ENCODE measurements around the gene ZNF23. TPM values are rescaled to one million over a fixed set of nuclear protein-coding genes. Genes with fewer than 3 reads are reported as not detected.
A peak's percentile ranks its signal among the peaks of the same experiment; 100 is the strongest.

The ZNF23 gene
- total RNA-seq, 1 experiment from 2014 or later, result 11.1 TPM

DNA sequence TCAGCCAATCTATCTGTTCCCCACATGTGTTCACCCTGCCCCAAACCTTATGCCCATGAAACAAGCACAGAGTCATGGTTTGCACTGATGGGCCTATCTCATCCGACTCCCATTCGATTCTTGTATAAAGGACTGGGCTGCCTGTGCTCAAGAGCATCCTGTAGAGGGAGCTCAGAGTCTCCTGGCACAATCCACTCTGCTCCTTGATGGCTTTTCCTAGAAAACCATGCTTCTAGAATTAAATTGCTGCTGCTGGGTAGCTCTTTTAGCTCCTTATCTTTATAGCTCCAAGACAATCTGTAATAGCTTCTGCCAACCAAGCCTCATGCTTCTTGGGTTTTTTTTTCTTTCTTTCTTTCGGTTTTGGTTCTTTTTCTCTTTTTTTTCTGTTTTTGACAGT, 17.4 kb upstream of the ZNF23 start:
- no peak overlapping the region for H2AFZ ChIP-seq (ENCODE audit: low read depth, low read length, poor library complexity, severe bottlenecking)
- TF ChIP-seq ELF1 (IDR thresholded peaks at IDR 0.05; ENCODE audit: borderline replicate concordance, low read depth) (no peak), SP1 (IDR thresholded peaks at IDR 0.05; ENCODE audit: low read depth) (no peak), JUND (IDR thresholded peaks at IDR 0.05) (no peak), EZH2phosphoT487 (IDR thresholded peaks at IDR 0.05; ENCODE audit: borderline replicate concordance) (no peak), YY1 (IDR thresholded peaks at IDR 0.05; ENCODE audit: extremely low read depth, insufficient replicate concordance, low read depth, low read length) (no peak), ZNF274 (IDR thresholded peaks at IDR 0.05; ENCODE audit: low read depth, low read length) (no peak), ZFX (IDR thresholded peaks at IDR 0.05) (no peak), RAD21 (IDR thresholded peaks at IDR 0.05; ENCODE audit: low read depth) (peak; percentile 58), EZH2 (IDR thresholded peaks at IDR 0.05) (no peak), SIN3A (IDR thresholded peaks at IDR 0.05; ENCODE audit: low read depth) (no peak), CBX3 (IDR thresholded peaks at IDR 0.05; ENCODE audit: low read depth) (no peak), POLR2AphosphoS5 (IDR thresholded peaks at IDR 0.05; ENCODE audit: low read depth, low read length) (no peak), SRF (IDR thresholded peaks at IDR 0.05; ENCODE audit: low read depth) (no peak), FOSL1 (IDR thresholded peaks at IDR 0.05; ENCODE audit: low read depth) (no peak)
- TF ChIP-seq, protein P1, sequence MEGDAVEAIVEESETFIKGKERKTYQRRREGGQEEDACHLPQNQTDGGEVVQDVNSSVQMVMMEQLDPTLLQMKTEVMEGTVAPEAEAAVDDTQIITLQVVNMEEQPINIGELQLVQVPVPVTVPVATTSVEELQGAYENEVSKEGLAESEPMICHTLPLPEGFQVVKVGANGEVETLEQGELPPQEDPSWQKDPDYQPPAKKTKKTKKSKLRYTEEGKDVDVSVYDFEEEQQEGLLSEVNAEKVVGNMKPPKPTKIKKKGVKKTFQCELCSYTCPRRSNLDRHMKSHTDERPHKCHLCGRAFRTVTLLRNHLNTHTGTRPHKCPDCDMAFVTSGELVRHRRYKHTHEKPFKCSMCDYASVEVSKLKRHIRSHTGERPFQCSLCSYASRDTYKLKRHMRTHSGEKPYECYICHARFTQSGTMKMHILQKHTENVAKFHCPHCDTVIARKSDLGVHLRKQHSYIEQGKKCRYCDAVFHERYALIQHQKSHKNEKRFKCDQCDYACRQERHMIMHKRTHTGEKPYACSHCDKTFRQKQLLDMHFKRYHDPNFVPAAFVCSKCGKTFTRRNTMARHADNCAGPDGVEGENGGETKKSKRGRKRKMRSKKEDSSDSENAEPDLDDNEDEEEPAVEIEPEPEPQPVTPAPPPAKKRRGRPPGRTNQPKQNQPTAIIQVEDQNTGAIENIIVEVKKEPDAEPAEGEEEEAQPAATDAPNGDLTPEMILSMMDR (IDR thresholded peaks at IDR 0.05 in 2 of 3, conservative IDR thresholded peaks at IDR 0.05 in 1 of 3; ENCODE audit: borderline replicate concordance in 1 of 3, insufficient read depth in 1 of 3, low read depth in 2 of 3, low read length in 2 of 3), result peak; percentile 40 to 77 (median 66); a peak in 5 of 6 replicates
- TF ChIP-seq, protein P2, sequence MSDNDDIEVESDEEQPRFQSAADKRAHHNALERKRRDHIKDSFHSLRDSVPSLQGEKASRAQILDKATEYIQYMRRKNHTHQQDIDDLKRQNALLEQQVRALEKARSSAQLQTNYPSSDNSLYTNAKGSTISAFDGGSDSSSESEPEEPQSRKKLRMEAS (IDR thresholded peaks at IDR 0.05), result no peak
- TF ChIP-seq, protein P3, sequence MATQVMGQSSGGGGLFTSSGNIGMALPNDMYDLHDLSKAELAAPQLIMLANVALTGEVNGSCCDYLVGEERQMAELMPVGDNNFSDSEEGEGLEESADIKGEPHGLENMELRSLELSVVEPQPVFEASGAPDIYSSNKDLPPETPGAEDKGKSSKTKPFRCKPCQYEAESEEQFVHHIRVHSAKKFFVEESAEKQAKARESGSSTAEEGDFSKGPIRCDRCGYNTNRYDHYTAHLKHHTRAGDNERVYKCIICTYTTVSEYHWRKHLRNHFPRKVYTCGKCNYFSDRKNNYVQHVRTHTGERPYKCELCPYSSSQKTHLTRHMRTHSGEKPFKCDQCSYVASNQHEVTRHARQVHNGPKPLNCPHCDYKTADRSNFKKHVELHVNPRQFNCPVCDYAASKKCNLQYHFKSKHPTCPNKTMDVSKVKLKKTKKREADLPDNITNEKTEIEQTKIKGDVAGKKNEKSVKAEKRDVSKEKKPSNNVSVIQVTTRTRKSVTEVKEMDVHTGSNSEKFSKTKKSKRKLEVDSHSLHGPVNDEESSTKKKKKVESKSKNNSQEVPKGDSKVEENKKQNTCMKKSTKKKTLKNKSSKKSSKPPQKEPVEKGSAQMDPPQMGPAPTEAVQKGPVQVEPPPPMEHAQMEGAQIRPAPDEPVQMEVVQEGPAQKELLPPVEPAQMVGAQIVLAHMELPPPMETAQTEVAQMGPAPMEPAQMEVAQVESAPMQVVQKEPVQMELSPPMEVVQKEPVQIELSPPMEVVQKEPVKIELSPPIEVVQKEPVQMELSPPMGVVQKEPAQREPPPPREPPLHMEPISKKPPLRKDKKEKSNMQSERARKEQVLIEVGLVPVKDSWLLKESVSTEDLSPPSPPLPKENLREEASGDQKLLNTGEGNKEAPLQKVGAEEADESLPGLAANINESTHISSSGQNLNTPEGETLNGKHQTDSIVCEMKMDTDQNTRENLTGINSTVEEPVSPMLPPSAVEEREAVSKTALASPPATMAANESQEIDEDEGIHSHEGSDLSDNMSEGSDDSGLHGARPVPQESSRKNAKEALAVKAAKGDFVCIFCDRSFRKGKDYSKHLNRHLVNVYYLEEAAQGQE (IDR thresholded peaks at IDR 0.05; ENCODE audit: low read depth), result no peak
- H3K9me2 ChIP-seq (ENCODE audit: insufficient read depth), result no peaks in the 10 kb centered on the region
- CTCF ChIA-PET, result interaction anchor here (1.0 to 1.6 kb wide), 9 partner anchors 12 to 132 kb away, joined by 3 to 9 read pairs (median 4); partner anchors contain the start of gene ZNF23
- DNase-seq (ENCODE audit: low read depth, low spot score) (no peak), ATAC-seq (peak; percentile 55)
- H3K27ac ChIP-seq (ENCODE audit: low read depth, low read length), result no peak overlapping the region
- no peak overlapping the region for H3K9ac ChIP-seq (ENCODE audit: low read length)
- H3K4me2 ChIP-seq (ENCODE audit: low read length), result no peak overlapping the region
- peaks cover 12 to 23% of the 10 kb centered on the region in 2 experiments for H3K4me1 ChIP-seq (ENCODE audit: control insufficient read depth in 1 of 2, insufficient read depth in 2 of 2, low read length in 2 of 2)
- no peaks in the 10 kb centered on the region for H3K27me3 ChIP-seq (ENCODE audit: insufficient read depth, low read length)
- RAD21 ChIA-PET (ENCODE audit: low non-redundant PET in 1 of 2, low total read pairs in 2 of 2, uncharacterized antibody in 2 of 2, unreplicated experiment in 2 of 2), result no interaction called here
- BruUV-seq (replicated peaks), result no TSS peak
- no peaks in the 10 kb centered on the region for H4K20me1 ChIP-seq (ENCODE audit: insufficient read depth)
- no peaks in the 10 kb centered on the region for H3K79me2 ChIP-seq (ENCODE audit: insufficient read depth, low read length)
- intact Hi-C loops (cut with micrococcal nuclease), result no loop called here
- H3K4me3 ChIP-seq (replicated peaks in 1 of 2; ENCODE audit: low read depth in 1 of 2, low read length in 2 of 2), result no peak overlapping the region
- H3K36me3 ChIP-seq (ENCODE audit: control insufficient read depth in 1 of 2, insufficient read depth in 2 of 2, low read length in 2 of 2), result peaks cover 10 to 11% of the 10 kb centered on the region in 2 experiments; a peak in 2 of 4 replicates
- POLR2A ChIA-PET, result no interaction called here
- no peaks in the 10 kb centered on the region for H3K9me3 ChIP-seq (ENCODE audit: control insufficient read depth in 1 of 2, insufficient read depth in 1 of 2, low read depth in 1 of 2, low read length in 2 of 2)

Data from HCT116 (cell line).